ENCODE measurements around the gene TADA2B. TPM values are rescaled to one million over a fixed set of nuclear protein-coding genes. Genes with fewer than 3 reads are reported as not detected.

Gene TADA2B
- total and polyA plus RNA-seq, 2 donors (not counting 1 experiment from before 2014, with no cell fraction given) = 13.6 to 38.5 TPM

GRCh38 chr4:7058792-7059191 is 15.6 kb downstream of the TADA2B start:
- Mint-ChIP-seq H3K4me3 (no peak overlapping the region), H3K27me3 (no peaks in the 10 kb centered on the region), H3K27ac (peak overlapping the region; percentile 20), H3K9me3 (ENCODE audit: insufficient read depth) (no peaks in the 10 kb centered on the region), H3K4me1 (peaks cover 14% of the 10 kb centered on the region)
- H3K4me2 ChIP-seq (replicated peaks; ENCODE audit: low read depth, low read length, poor library complexity, severe bottlenecking) = no peak overlapping the region
- intact Hi-C loops (cut with micrococcal nuclease) = no loop called here
- H4K20me1 ChIP-seq (ENCODE audit: control insufficient read depth, insufficient read depth, low read length, poor library complexity, severe bottlenecking) = peaks cover 72% of the 10 kb centered on the region
- no peaks in the 10 kb centered on the region for H3K9me3 ChIP-seq (ENCODE audit: control extremely low read depth in 1 of 3, control insufficient read depth in 2 of 3, insufficient read depth in 1 of 3, low read length in 2 of 3)
- H3K36me3 ChIP-seq (replicated peaks in 1 of 2; ENCODE audit: control extremely low read depth in 1 of 2, control insufficient read depth in 1 of 2, extremely low read depth in 1 of 2, insufficient read depth in 2 of 2, low read length in 1 of 2) = peaks cover 2 to 66% of the 10 kb centered on the region in 2 experiments
- 100% methylated on average over 1 of the region's 3 CpGs for WGBS (ENCODE audit: insufficient coverage)
- POLR2A ChIA-PET = interaction anchor here (0.7 to 1.1 kb wide), 2 partner anchors 9 kb away, joined by 3 read pairs; partner anchors contain the start of gene GRPEL1
- no peak for ATAC-seq (ENCODE audit: low read depth)
- H3K27me3 ChIP-seq (replicated peaks in 1 of 4; ENCODE audit: control extremely low read depth in 1 of 4, control insufficient read depth in 3 of 4, insufficient read depth in 4 of 4, low read length in 3 of 4) = no peaks in the 10 kb centered on the region
- H3K4me1 ChIP-seq (ENCODE audit: control insufficient read depth in 2 of 2, insufficient read depth in 2 of 2, low read length in 2 of 2) = peaks cover 0 to 6% of the 10 kb centered on the region in 2 donors
- DNase-seq = no peak
- TF ChIP-seq EZH2 (IDR thresholded peaks at IDR 0.05; ENCODE audit: borderline replicate concordance, insufficient read depth, low read depth, low read length, poor library complexity, severe bottlenecking) = no peak
- no peak for TF ChIP-seq CTCF (IDR thresholded peaks at IDR 0.05)
- no peak overlapping the region for H2AFZ ChIP-seq (ENCODE audit: insufficient read depth, low read depth, low read length, poor library complexity, severe bottlenecking)
- no peak overlapping the region for H3K4me3 ChIP-seq (ENCODE audit: control extremely low read depth in 1 of 5, extremely low read depth in 1 of 5, insufficient read depth in 1 of 5, low read depth in 2 of 5, low read length in 4 of 5)
- H3K27ac ChIP-seq (ENCODE audit: low read length in 2 of 2) = peak overlapping the region in 1 of 2 donors; percentile 11
- CTCF ChIA-PET = interaction anchor here (3.3 kb wide), 1 partner anchor 12 kb away, joined by 10 read pairs; no protein-coding TSS in a partner anchor
- no peak overlapping the region for H3K9ac ChIP-seq (ENCODE audit: low read length)
- peaks cover 24% of the 10 kb centered on the region for H3K79me2 ChIP-seq (ENCODE audit: control insufficient read depth, insufficient read depth, low read length)

GRCh38 chr4:7059662-7060061 is 16.5 kb downstream of the TADA2B start:
- Histone ChIP-seq H3K9me3 (ENCODE audit: control extremely low read depth in 1 of 3, control insufficient read depth in 2 of 3, insufficient read depth in 1 of 3, low read length in 2 of 3) (no peaks in the 10 kb centered on the region), H3K79me2 (ENCODE audit: control insufficient read depth, insufficient read depth, low read length) (peaks cover 18% of the 10 kb centered on the region), H3K4me1 (ENCODE audit: control insufficient read depth in 2 of 2, insufficient read depth in 2 of 2, low read length in 2 of 2) (peaks cover 0 to 6% of the 10 kb centered on the region in 2 donors), H3K4me3 (ENCODE audit: control extremely low read depth in 1 of 5, extremely low read depth in 1 of 5, insufficient read depth in 1 of 5, low read depth in 2 of 5, low read length in 4 of 5) (no peak overlapping the region), H3K36me3 (replicated peaks in 1 of 2; ENCODE audit: control extremely low read depth in 1 of 2, control insufficient read depth in 1 of 2, extremely low read depth in 1 of 2, insufficient read depth in 2 of 2, low read length in 1 of 2) (peaks cover 2 to 62% of the 10 kb centered on the region in 2 experiments), H3K9ac (ENCODE audit: low read length) (no peak overlapping the region), H4K20me1 (ENCODE audit: control insufficient read depth, insufficient read depth, low read length, poor library complexity, severe bottlenecking) (peaks cover 66% of the 10 kb centered on the region), H3K4me2 (replicated peaks; ENCODE audit: low read depth, low read length, poor library complexity, severe bottlenecking) (no peak overlapping the region), H3K27ac (ENCODE audit: low read length in 2 of 2) (no peak overlapping the region), H2AFZ (ENCODE audit: insufficient read depth, low read depth, low read length, poor library complexity, severe bottlenecking) (no peak overlapping the region), H3K27me3 (replicated peaks in 1 of 4; ENCODE audit: control extremely low read depth in 1 of 4, control insufficient read depth in 3 of 4, insufficient read depth in 4 of 4, low read length in 3 of 4) (no peaks in the 10 kb centered on the region)
- ChIA-PET POLR2A (interaction anchor here (0.8 kb wide), 1 partner anchor 16 kb away, joined by 3 read pairs; the partner anchor contains the start of gene TADA2B), CTCF (no interaction called here)
- no peak for TF ChIP-seq CTCF (IDR thresholded peaks at IDR 0.05)
- TF ChIP-seq EZH2 (IDR thresholded peaks at IDR 0.05; ENCODE audit: borderline replicate concordance, insufficient read depth, low read depth, low read length, poor library complexity, severe bottlenecking) = no peak
- no peak overlapping the region for H3K4me3 Mint-ChIP-seq
- ATAC-seq (ENCODE audit: low read depth) = no peak
- 82% methylated on average over 6 of the region's 11 CpGs for WGBS (ENCODE audit: insufficient coverage)
- intact Hi-C loops (cut with micrococcal nuclease) = no loop called here
- H3K9me3 Mint-ChIP-seq (ENCODE audit: insufficient read depth) = no peaks in the 10 kb centered on the region
- peaks cover 13% of the 10 kb centered on the region for H3K4me1 Mint-ChIP-seq
- H3K27ac Mint-ChIP-seq = no peak overlapping the region
- no peak for DNase-seq
- H3K27me3 Mint-ChIP-seq = no peaks in the 10 kb centered on the region

Measured in B cell (primary cell).